Measurements from ENCODE around the gene EFS.

Gene EFS

DNA sequence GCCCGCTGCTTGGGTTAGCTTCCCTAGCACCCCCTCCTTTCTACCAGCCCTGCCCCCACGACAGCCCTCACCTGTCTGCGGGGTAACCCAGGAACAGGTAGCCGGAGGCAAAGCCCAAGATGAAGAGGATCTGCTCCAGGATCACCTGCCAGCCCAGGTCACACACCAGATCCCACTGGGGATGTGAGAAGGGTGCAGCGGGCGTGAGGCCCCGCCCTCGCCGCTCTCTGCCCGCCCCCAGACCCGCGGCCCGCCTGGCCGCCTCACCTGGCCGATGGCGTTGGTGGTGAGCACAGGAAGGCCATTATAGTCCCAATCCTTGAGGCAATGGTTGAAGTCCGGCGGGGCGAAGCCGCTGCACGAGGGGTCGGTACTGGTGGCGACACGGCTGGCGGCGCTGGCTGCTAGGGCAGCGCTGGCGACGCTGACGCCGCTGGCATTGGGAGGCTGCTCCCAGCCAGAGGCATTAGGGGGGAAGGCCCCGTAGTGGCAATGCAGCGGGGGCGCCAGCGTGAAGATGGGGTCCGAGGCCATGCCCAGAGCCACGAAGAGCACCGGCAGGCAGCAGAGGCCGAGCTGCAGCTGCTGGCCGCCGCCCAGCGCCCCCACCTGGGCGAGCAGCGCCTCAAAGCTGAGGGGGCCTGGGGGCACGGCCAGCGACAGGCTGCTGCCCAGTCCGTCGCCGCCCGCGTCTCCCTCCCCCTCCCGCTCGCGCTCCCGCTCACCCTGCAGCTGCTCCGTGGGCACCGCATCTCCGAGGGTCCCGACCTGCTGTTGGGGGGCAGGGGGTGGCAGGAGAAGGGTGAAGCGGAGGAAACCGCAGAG is 13.1 kb downstream of the EFS start:
- Histone ChIP-seq H3K27ac (ENCODE audit: low read depth in 2 of 2, low read length in 2 of 2) (no peak overlapping the region), H3K36me3 (ENCODE audit: control insufficient read depth in 2 of 2, insufficient read depth in 2 of 2, low read length in 2 of 2) (no peaks in the 10 kb centered on the region), H3K4me1 (ENCODE audit: control insufficient read depth in 2 of 2, insufficient read depth in 2 of 2, low read length in 2 of 2) (peaks cover 3% of the 10 kb centered on the region in 2 donors), H3K9ac (ENCODE audit: low read depth in 1 of 2, low read length in 2 of 2) (no peak overlapping the region), H3K4me3 (ENCODE audit: low read length in 2 of 2) (peak overlapping the region; percentile 56 to 60), H3K27me3 (ENCODE audit: control insufficient read depth in 2 of 2, insufficient read depth in 2 of 2, low read length in 2 of 2) (peaks cover 16 to 45% of the 10 kb centered on the region in 2 donors), H3K9me3 (ENCODE audit: control insufficient read depth in 2 of 2, low read length in 2 of 2) (no peaks in the 10 kb centered on the region)

DNA sequence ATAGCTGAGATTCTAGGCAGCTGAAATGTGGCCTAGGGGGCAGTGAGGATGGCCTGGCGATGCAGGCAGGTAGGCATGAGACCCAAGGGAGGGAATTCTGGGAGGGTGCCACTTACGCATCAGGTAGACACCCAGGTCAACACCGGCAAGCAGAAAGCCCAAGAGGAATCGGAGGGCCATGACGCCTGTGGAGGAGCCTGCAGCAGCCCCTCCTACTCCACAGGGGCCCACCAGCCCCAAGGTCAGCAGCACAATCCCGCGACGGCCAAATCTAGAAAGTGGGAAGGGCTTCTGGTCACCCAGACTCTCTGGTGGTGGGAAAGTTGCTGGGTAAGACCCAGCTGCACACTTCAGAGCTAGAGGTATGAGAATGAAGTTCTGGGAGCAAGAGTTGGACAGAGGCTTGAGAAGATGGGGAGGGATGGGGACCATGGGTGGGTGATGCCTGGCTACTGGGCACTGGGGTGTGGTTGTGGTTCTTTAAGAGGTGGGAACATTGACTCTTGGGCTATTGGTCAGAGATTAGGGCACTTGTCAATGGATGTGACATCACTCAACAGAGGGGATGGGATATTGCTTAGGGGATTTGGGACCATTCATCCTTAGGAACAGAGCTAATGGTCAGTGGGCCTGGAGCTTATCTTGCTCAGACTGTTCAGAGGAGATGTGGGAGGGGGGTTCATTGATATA is 15.7 kb downstream of the EFS start:
- peaks cover 16 to 35% of the 10 kb centered on the region in 2 donors for H3K27me3 ChIP-seq (ENCODE audit: control insufficient read depth in 2 of 2, insufficient read depth in 2 of 2, low read length in 2 of 2)
- no peak overlapping the region for H3K9ac ChIP-seq (ENCODE audit: low read depth in 1 of 2, low read length in 2 of 2)
- no peaks in the 10 kb centered on the region for H3K9me3 ChIP-seq (ENCODE audit: control insufficient read depth in 2 of 2, low read length in 2 of 2)
- H3K4me1 ChIP-seq (ENCODE audit: control insufficient read depth in 2 of 2, insufficient read depth in 2 of 2, low read length in 2 of 2), result peaks cover 3% of the 10 kb centered on the region in 2 donors
- no peak overlapping the region for H3K27ac ChIP-seq (ENCODE audit: low read depth in 2 of 2, low read length in 2 of 2)
- H3K36me3 ChIP-seq (ENCODE audit: control insufficient read depth in 2 of 2, insufficient read depth in 2 of 2, low read length in 2 of 2), result no peaks in the 10 kb centered on the region
- no peak overlapping the region for H3K4me3 ChIP-seq (ENCODE audit: low read length in 2 of 2)

DNA sequence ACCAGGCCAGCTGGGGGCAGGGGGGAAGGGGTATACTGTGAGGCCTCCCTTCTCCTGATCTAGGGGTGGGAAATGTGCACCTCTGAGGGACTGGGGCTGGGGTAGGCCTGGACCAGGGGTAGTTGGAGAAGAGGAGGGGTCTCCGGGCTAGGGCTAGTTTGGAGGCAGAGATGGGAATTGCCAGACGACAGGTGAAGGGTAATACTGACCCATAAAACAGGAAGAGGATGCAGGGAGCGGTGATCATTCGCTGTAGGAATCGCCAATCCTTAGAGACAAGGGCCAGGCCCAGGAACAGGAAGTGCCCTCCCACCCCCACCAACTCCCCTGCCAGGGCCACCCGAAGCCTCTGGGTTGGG is 16.7 kb downstream of the EFS start:
- H3K9me3 ChIP-seq (ENCODE audit: control insufficient read depth in 2 of 2, low read length in 2 of 2), result no peaks in the 10 kb centered on the region
- no peaks in the 10 kb centered on the region for H3K36me3 ChIP-seq (ENCODE audit: control insufficient read depth in 2 of 2, insufficient read depth in 2 of 2, low read length in 2 of 2)
- H3K27me3 ChIP-seq (ENCODE audit: control insufficient read depth in 2 of 2, insufficient read depth in 2 of 2, low read length in 2 of 2), result peaks cover 11 to 29% of the 10 kb centered on the region in 2 donors
- no peak overlapping the region for H3K4me3 ChIP-seq (ENCODE audit: low read length in 2 of 2)
- H3K27ac ChIP-seq (ENCODE audit: low read depth in 2 of 2, low read length in 2 of 2), result no peak overlapping the region
- peaks cover 3% of the 10 kb centered on the region in 2 donors for H3K4me1 ChIP-seq (ENCODE audit: control insufficient read depth in 2 of 2, insufficient read depth in 2 of 2, low read length in 2 of 2)
- H3K9ac ChIP-seq (ENCODE audit: low read depth in 1 of 2, low read length in 2 of 2), result no peak overlapping the region

DNA sequence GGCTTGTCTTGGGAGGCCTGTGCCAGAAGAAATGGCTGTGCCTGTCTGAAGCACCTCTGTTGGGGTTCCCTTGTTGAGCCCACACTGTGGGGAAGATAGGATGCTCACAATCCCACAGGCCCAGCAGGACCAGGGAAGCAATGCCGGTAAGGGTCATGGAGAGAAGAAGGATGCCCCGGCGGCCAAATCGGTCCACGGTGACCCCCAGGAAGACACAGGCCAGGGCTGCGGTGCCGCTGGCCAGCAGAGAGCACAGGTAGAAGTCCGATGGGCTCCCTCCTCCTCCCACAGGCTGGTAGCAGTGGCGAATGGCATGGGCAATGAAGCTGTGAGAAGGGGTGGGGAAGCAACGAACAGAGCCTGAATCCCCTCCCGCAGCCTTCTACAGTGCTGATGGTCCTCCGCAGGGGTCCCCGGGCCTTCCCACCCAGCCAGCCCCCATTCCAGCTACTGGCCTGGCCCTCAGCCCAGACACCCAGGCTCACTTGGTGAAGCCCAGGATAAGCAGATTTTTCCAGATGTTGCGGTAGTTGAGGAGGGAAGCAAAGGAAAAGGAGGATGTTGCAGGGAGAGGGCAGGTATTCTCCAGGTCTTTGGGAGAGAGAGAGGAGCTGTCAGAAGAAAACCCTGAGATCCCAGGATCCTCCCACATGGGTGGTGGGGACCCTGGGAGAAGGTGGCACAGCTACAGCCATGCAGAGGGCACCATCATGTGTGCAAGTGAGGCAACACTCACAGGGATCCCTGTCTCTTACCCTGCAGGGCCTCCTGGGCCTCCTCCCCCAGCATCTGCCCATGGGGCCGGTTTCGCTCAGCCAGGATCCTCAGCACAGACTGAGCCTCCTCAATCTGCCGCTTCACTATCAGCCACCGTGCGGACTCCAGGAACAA is 17.3 kb downstream of the EFS start:
- Histone ChIP-seq H3K27ac (ENCODE audit: low read depth in 2 of 2, low read length in 2 of 2) (no peak overlapping the region), H3K4me1 (ENCODE audit: control insufficient read depth in 2 of 2, insufficient read depth in 2 of 2, low read length in 2 of 2) (peaks cover 0 to 3% of the 10 kb centered on the region in 2 donors), H3K36me3 (ENCODE audit: control insufficient read depth in 2 of 2, insufficient read depth in 2 of 2, low read length in 2 of 2) (no peaks in the 10 kb centered on the region), H3K9ac (ENCODE audit: low read depth in 1 of 2, low read length in 2 of 2) (no peak overlapping the region), H3K4me3 (ENCODE audit: low read length in 2 of 2) (no peak overlapping the region), H3K9me3 (ENCODE audit: control insufficient read depth in 2 of 2, low read length in 2 of 2) (no peaks in the 10 kb centered on the region), H3K27me3 (ENCODE audit: control insufficient read depth in 2 of 2, insufficient read depth in 2 of 2, low read length in 2 of 2) (peaks cover 8 to 22% of the 10 kb centered on the region in 2 donors)

DNA sequence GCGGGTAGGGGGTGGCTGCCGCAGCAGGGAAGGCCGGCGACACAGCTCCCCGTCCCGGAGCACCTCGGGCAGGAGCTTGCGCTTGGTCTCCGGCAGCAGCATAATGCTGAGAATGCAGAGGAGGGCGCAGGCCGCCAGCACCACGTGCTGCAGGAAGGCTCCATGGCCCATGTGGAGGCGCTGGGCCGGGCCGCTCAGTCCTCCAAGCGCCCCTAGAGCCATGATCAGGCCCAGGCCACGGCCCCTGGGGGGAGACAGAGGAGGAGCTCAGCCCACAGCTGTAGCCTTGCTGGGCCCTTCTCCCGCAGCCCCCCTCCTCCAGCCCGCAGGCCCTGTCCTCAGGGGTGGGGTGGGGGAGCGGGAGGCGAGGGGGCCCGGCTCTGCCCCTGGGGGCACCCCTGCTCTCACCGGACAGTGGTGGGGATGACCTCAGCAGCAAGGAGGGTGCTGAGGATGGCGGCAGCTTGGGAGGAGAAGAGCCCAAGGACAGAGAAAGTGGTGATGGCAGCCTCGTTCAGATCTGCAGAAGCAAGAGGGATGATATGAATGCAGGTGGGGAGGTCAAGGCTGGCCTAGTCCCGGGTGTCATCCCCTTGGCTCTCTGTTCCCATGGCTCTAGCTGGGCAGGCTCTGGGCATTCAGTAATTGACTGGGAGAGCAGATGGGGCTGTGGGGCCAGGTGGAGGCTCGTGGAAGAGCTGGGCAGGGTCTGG is 18.1 kb downstream of the EFS start:
- H3K27ac ChIP-seq (ENCODE audit: low read depth in 2 of 2, low read length in 2 of 2), result no peak overlapping the region

DNA sequence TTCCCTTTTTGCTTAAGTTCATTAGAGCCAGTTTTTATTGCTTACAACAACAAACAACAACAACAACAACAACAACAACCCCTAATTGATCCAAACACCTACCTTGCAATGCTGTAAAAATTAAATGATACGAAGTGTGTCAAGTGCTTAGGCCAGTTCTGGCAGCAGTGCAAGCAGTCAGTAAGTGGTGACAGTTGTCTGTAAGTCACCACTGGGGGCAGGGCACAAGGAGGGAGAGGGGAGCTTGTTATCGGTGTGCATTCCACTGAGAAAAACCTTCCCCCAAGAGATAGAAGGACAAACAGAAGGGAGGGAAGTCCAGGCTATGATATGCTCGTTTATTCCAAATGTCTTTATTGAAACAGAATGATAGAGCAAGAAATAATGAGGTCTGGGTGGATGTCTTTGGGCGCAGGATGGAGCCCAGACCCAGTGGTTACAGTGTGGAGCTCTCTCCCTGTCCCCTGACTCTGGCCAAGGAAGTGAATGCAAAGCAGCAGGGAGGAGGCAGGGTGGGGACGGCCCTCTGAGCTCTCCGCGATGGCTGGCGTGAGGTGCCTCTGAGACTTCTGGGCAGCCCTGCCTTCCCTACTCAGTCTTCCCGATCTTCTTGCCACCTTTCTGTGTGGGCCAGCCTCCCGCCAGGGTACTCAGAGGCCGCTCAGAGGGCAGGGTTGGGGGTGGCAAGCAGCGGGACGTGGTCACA is 18.8 kb downstream of the EFS start:
- H3K4me1 ChIP-seq (ENCODE audit: control insufficient read depth in 2 of 2, insufficient read depth in 2 of 2, low read length in 2 of 2), result no peaks in the 10 kb centered on the region
- H3K27me3 ChIP-seq (ENCODE audit: control insufficient read depth in 2 of 2, insufficient read depth in 2 of 2, low read length in 2 of 2), result peaks cover 2 to 9% of the 10 kb centered on the region in 2 donors
- H3K36me3 ChIP-seq (ENCODE audit: control insufficient read depth in 2 of 2, insufficient read depth in 2 of 2, low read length in 2 of 2), result no peaks in the 10 kb centered on the region
- no peak overlapping the region for H3K9ac ChIP-seq (ENCODE audit: low read depth in 1 of 2, low read length in 2 of 2)
- H3K4me3 ChIP-seq (ENCODE audit: low read length in 2 of 2), result no peak overlapping the region
- H3K9me3 ChIP-seq (ENCODE audit: control insufficient read depth in 2 of 2, low read length in 2 of 2), result no peaks in the 10 kb centered on the region
- H3K27ac ChIP-seq (ENCODE audit: low read depth in 2 of 2, low read length in 2 of 2), result no peak overlapping the region

More for the DNA sequence above, 18.1 kb downstream of the EFS start:
- H3K9me3 ChIP-seq (ENCODE audit: control insufficient read depth in 2 of 2, low read length in 2 of 2), result no peaks in the 10 kb centered on the region
- no peak overlapping the region for H3K9ac ChIP-seq (ENCODE audit: low read depth in 1 of 2, low read length in 2 of 2)
- peaks cover 8 to 16% of the 10 kb centered on the region in 2 donors for H3K27me3 ChIP-seq (ENCODE audit: control insufficient read depth in 2 of 2, insufficient read depth in 2 of 2, low read length in 2 of 2)
- peaks cover 0 to under 1% of the 10 kb centered on the region in 2 donors for H3K4me1 ChIP-seq (ENCODE audit: control insufficient read depth in 2 of 2, insufficient read depth in 2 of 2, low read length in 2 of 2)
- no peak overlapping the region for H3K4me3 ChIP-seq (ENCODE audit: low read length in 2 of 2)
- no peaks in the 10 kb centered on the region for H3K36me3 ChIP-seq (ENCODE audit: control insufficient read depth in 2 of 2, insufficient read depth in 2 of 2, low read length in 2 of 2)

DNA sequence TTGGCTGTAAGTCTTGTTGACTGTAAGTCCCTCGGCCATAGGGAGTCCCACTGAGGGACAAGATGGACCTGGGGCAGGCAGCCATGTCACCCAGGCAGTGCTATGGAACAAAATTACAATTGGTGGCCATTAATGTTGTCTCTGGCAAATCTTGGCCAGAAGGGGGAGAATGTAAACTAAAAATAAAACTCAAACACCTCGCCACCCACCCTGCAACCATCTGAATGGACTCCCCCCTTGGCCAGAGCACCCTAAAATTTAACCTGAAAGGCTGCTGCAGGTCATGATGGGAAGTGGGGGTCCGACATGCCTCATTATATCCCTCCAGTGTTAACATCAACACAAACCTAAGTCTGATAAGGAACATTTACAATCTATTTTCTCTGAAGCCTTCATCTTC is 20.5 kb downstream of the EFS start:
- Histone ChIP-seq H3K4me1 (ENCODE audit: control insufficient read depth in 2 of 2, insufficient read depth in 2 of 2, low read length in 2 of 2) (no peaks in the 10 kb centered on the region), H3K9ac (ENCODE audit: low read depth in 1 of 2, low read length in 2 of 2) (no peak overlapping the region), H3K36me3 (ENCODE audit: control insufficient read depth in 2 of 2, insufficient read depth in 2 of 2, low read length in 2 of 2) (no peaks in the 10 kb centered on the region), H3K27ac (ENCODE audit: low read depth in 2 of 2, low read length in 2 of 2) (no peak overlapping the region), H3K27me3 (ENCODE audit: control insufficient read depth in 2 of 2, insufficient read depth in 2 of 2, low read length in 2 of 2) (no peaks in the 10 kb centered on the region), H3K4me3 (ENCODE audit: low read length in 2 of 2) (no peak overlapping the region), H3K9me3 (ENCODE audit: control insufficient read depth in 2 of 2, low read length in 2 of 2) (no peaks in the 10 kb centered on the region)

DNA sequence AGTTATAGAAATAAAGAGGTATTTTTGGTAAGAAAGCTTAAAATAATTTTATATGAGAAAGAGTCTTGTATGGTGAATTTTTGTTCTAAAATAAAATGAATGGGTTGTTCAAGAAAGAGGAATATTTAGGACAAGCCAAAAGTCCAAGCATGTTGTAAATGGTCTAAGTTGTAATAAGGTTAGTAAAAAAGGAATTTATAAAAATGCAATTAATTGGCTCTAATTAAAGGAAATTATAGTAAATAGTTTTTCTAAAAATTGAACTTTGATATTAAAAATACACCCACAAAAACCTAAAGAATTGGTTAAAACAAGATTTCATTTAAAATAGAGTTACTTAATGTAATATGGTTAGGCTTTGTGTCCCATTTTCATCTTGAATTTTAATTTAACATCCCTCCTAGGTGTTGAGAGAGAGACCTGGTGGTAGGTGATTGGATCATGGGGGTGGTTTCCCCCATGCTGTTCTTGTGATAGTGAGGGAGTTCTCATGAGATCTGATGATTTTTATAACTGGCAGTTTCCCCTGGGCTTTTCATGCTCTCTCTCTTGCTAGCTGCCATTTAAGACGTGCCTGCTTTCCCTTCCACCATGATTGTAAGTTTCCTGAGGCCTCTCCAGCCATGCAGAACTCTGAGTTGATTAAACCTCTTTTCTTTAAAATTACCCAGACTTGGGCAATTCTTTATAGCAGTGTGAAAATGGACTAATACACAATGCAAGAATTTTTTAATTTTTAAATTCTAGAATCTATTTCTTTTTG is 25.3 kb downstream of the EFS start:
- Histone ChIP-seq H3K9me3 (ENCODE audit: control insufficient read depth in 2 of 2, low read length in 2 of 2) (no peaks in the 10 kb centered on the region), H3K4me3 (ENCODE audit: low read length in 2 of 2) (no peak overlapping the region), H3K27ac (ENCODE audit: low read depth in 2 of 2, low read length in 2 of 2) (no peak overlapping the region), H3K27me3 (ENCODE audit: control insufficient read depth in 2 of 2, insufficient read depth in 2 of 2, low read length in 2 of 2) (no peaks in the 10 kb centered on the region), H3K9ac (ENCODE audit: low read depth in 1 of 2, low read length in 2 of 2) (no peak overlapping the region), H3K36me3 (ENCODE audit: control insufficient read depth in 2 of 2, insufficient read depth in 2 of 2, low read length in 2 of 2) (no peaks in the 10 kb centered on the region), H3K4me1 (ENCODE audit: control insufficient read depth in 2 of 2, insufficient read depth in 2 of 2, low read length in 2 of 2) (no peaks in the 10 kb centered on the region)

DNA sequence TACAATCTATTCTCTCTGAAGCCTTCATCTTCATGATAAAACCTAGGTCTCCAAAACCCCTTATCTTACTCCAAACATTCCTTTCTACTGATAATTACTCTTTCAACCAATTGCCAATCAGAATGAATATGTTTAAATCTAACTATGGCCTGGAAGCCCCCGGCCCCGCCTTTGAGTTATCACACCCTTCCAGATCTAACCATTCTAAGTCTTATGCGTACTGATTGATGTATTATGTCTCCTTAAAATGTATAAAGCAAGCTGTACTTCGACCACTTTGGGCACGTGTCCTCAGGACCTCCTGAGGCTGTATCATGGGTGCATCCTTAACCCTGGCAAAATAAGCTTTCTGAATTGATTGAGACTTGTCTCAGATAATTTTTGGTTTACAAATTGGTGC is 29.3 kb downstream of the EFS start:
- H3K27ac ChIP-seq (ENCODE audit: low read depth in 2 of 2, low read length in 2 of 2), result no peak overlapping the region
- no peak overlapping the region for H3K4me3 ChIP-seq (ENCODE audit: low read length in 2 of 2)
- H3K9ac ChIP-seq (ENCODE audit: low read depth in 1 of 2, low read length in 2 of 2), result no peak overlapping the region
- no peaks in the 10 kb centered on the region for H3K4me1 ChIP-seq (ENCODE audit: control insufficient read depth in 2 of 2, insufficient read depth in 2 of 2, low read length in 2 of 2)
- H3K27me3 ChIP-seq (ENCODE audit: control insufficient read depth in 2 of 2, insufficient read depth in 2 of 2, low read length in 2 of 2), result no peaks in the 10 kb centered on the region
- H3K36me3 ChIP-seq (ENCODE audit: control insufficient read depth in 2 of 2, insufficient read depth in 2 of 2, low read length in 2 of 2), result no peaks in the 10 kb centered on the region
- H3K9me3 ChIP-seq (ENCODE audit: control insufficient read depth in 2 of 2, low read length in 2 of 2), result no peaks in the 10 kb centered on the region

Data from mucosa of rectum (tissue), 2 donors.